GM21423 (cell line): ENCODE measurements around the gene AJM1.
"Not testable (repeated sequence)": the region's sequence is repeated elsewhere in the genome, so short reads cannot be mapped to it uniquely, and the experiment has no call there.

Experiments used
- ATAC-seq: cut with Tn5 transposase; IDR thresholded peaks from one replicate; pipeline ENCODE4 v1.9.1; 2021; ENCODE audit warnings: mild to moderate bottlenecking, moderate library complexity; ENCODE audit not compliant: unreplicated experiment

Gene AJM1

GRCh38 chr9:136866898-136867421, 24.7 kb downstream of the AJM1 start:
- not testable (repeated sequence) for ATAC-seq

GRCh38 chr9:136867480-136867879, 25.2 kb downstream of the AJM1 start:
- ATAC-seq: no peak

- no peak for ATAC-seq
Observed at GRCh38 chr9:136867917-136868316, 25.6 kb downstream of the AJM1 start.

- ATAC-seq: no peak
Observed at GRCh38 chr9:136868644-136869043, 26.4 kb downstream of the AJM1 start.

GRCh38 chr9:136869611-136870010, 27.3 kb downstream of the AJM1 start:
- not testable (repeated sequence) for ATAC-seq

- no peak for ATAC-seq
Observed at GRCh38 chr9:136875155-136875554, 32.9 kb downstream of the AJM1 start.

GRCh38 chr9:136876476-136876875, 34.2 kb downstream of the AJM1 start:
- ATAC-seq: no peak

- ATAC-seq: no peak
Observed at GRCh38 chr9:136880651-136881050, 38.4 kb downstream of the AJM1 start.

- peak; percentile 22 for ATAC-seq
Observed at GRCh38 chr9:136881691-136882108, 39.4 kb downstream of the AJM1 start.

GRCh38 chr9:136882109-136882946, 40.0 kb downstream of the AJM1 start:
- peak; percentile 25 for ATAC-seq

GRCh38 chr9:136882947-136883283, 40.6 kb downstream of the AJM1 start:
- not testable (repeated sequence) for ATAC-seq

GRCh38 chr9:136883670-136884069, 41.4 kb downstream of the AJM1 start:
- not testable (repeated sequence) for ATAC-seq

- ATAC-seq: peak; percentile 74
Observed at GRCh38 chr9:136885950-136886578, 43.8 kb downstream of the AJM1 start, which contains the start of gene TRAF2. Gene TRAF2 (plus strand): TSS chr9:136886516. CDS start chr9:136898741, 12,225 bp downstream.

GRCh38 chr9:136886610-136887597, 44.6 kb downstream of the AJM1 start:
- ATAC-seq: peak; percentile 32

- ATAC-seq: no peak
Observed at GRCh38 chr9:136888454-136888853, 46.2 kb downstream of the AJM1 start.

GRCh38 chr9:136889858-136890257, 47.6 kb downstream of the AJM1 start:
- ATAC-seq: no peak

GRCh38 chr9:136890661-136891060, 48.4 kb downstream of the AJM1 start:
- no peak for ATAC-seq
